GM12878 (cell line): Measurements from ENCODE around the gene TUNAR. TPM values are rescaled to one million over a fixed set of nuclear protein-coding genes. Genes with fewer than 3 reads are reported as not detected.

Experiments
- ATAC-seq: fragments of 200-7000 bp; cut with Tn5 transposase; 3 replicates; pipeline ENCODE4 v1.9.1; 2020; ENCODE audit warnings: mild to moderate bottlenecking, moderate library complexity
- BruUV-seq: library from RNA; stranded (reverse); fragments of 400-500 nt; replicated peaks from 2 replicates; lab custom pipeline; 2021; lab: Mats Ljungman, UMichigan
- CTCF ChIA-PET: fragments of 300-600 bp; sonication (Branson Sonifier 250); formaldehyde crosslinking; extraction: SDS; loops from one replicate; lab custom pipeline; 2021; ENCODE audit warnings: inconsistent platforms; lab: Yijun Ruan, JAX
- POLR2A ChIA-PET: fragments of 350-600 bp; formaldehyde crosslinking; extraction: SDS; loops from one replicate; lab custom pipeline; 2021; ENCODE audit warnings: inconsistent platforms; lab: Charles Lee
- RAD21 ChIA-PET: fragments of 300-600 bp; sonication (Branson Sonifier 250); formaldehyde crosslinking; loops from one replicate; lab custom pipeline; 2023; ENCODE audit warnings: antibody characterized with exemption; ENCODE audit not compliant: unreplicated experiment; lab: Charles Lee
- SMC1A ChIA-PET: fragments of 300-600 bp; sonication (Branson Sonifier 250); formaldehyde crosslinking; loops from one replicate; lab custom pipeline; 2023; ENCODE audit not compliant: unreplicated experiment, uncharacterized antibody; lab: Charles Lee
- DNase-seq: peaks from one replicate; pipeline ENCODE4 v3.0.0-alpha.2; 2011; ENCODE audit warnings: low read depth, low spot score
- FAIRE-seq: peaks from 3 replicates; lab custom pipeline; 2011; peaks lifted over from hg19 to GRCh38; lab: Jason Lieb, UNC
- H2AFZ ChIP-seq: 2 replicates; pipeline ENCODE4 v1.6.0; 2011; ENCODE audit warnings: low read depth, low read length, control low read depth; ENCODE audit not compliant: control insufficient read depth
- H3K27ac ChIP-seq: 2 replicates; pipeline ENCODE4 v1.5.1; 2011; ENCODE audit warnings: control low read depth; ENCODE audit not compliant: control insufficient read depth, insufficient read depth
- H3K27me3 ChIP-seq, 2 experiments: replicated peaks in 1 of 2; 2 replicates each; pipeline versions ENCODE4 v1.6.0 to v1.6.1; 2011; ENCODE audit warnings: low read length in 1 of 2; ENCODE audit not compliant: control insufficient read depth in 2 of 2, insufficient read depth in 2 of 2
- H3K36me3 ChIP-seq, 2 experiments: 2 replicates each; pipeline ENCODE4 v1.5.1; 2011; ENCODE audit warnings: low read length in 1 of 2; ENCODE audit not compliant: control insufficient read depth in 2 of 2, insufficient read depth in 2 of 2
- H3K4me1 ChIP-seq: 2 replicates; pipeline ENCODE4 v1.6.1; 2011; ENCODE audit warnings: mild to moderate bottlenecking, low read length, moderate library complexity, mixed read lengths; ENCODE audit not compliant: control insufficient read depth, insufficient read depth
- H3K4me2 ChIP-seq: 2 replicates; pipeline ENCODE4 v1.6.0; 2011; ENCODE audit warnings: control low read depth; ENCODE audit not compliant: control insufficient read depth, insufficient read depth
- H3K4me3 ChIP-seq: fragments of 200-600 bp; sonication (generic); 2 replicates; pipeline ENCODE4 v1.5.1; 2016
- H3K79me2 ChIP-seq: 2 replicates; pipeline ENCODE4 v1.6.0; 2011; ENCODE audit warnings: low read length; ENCODE audit not compliant: control insufficient read depth, insufficient read depth
- H3K9ac ChIP-seq: 2 replicates; pipeline ENCODE4 v1.8.0; 2011; ENCODE audit warnings: low read length, control low read depth, mixed read lengths; ENCODE audit not compliant: control insufficient read depth, insufficient read depth
- H3K9me3 ChIP-seq: replicated peaks from 3 replicates; pipeline ENCODE4 v1.5.1; 2011; ENCODE audit warnings: mild to moderate bottlenecking, low read length; ENCODE audit not compliant: control insufficient read depth, insufficient read depth
- H4K20me1 ChIP-seq: 2 replicates; pipeline ENCODE4 v1.6.0; 2011; ENCODE audit not compliant: control insufficient read depth, insufficient read depth
- DPF2 ChIP-seq: fragments of 450-650 bp; IDR thresholded peaks from 2 replicates; pipeline ENCODE4 v1.6.1; 2017; ENCODE audit warnings: mild to moderate bottlenecking
- EGR1 ChIP-seq, 2 experiments: IDR thresholded peaks; 1 replicate in 1 of 2; 2 replicates in 1 of 2; pipeline ENCODE4 v1.6.1; 2011 to 2012; ENCODE audit warnings: low read depth in 2 of 2, low read length in 2 of 2, borderline replicate concordance in 1 of 2, mild to moderate bottlenecking in 1 of 2, moderate library complexity in 1 of 2
- GABPA ChIP-seq: IDR thresholded peaks from 2 replicates; pipeline ENCODE4 v1.6.1; 2014; ENCODE audit warnings: antibody characterized with exemption, low read depth, mild to moderate bottlenecking, inconsistent platforms
- HCFC1 ChIP-seq: fragments of 150-350 bp; IDR thresholded peaks from 2 replicates; pipeline ENCODE4 v1.6.1; 2014; ENCODE audit warnings: low read length
- MEF2A ChIP-seq: IDR thresholded peaks from 2 replicates; pipeline ENCODE4 v1.6.1; 2011; ENCODE audit warnings: low read depth, mild to moderate bottlenecking, low read length, moderate library complexity; ENCODE audit not compliant: insufficient read depth
- NR2C1 ChIP-seq: fragments of 450-650 bp; IDR thresholded peaks from 2 replicates; pipeline ENCODE4 v1.6.1; 2017; ENCODE audit warnings: antibody characterized with exemption, mild to moderate bottlenecking, moderate library complexity
- POLR2AphosphoS5 ChIP-seq: IDR thresholded peaks from 2 replicates; pipeline ENCODE4 v1.6.1; 2011; ENCODE audit warnings: mild to moderate bottlenecking, low read length, inconsistent platforms
- RBBP5 ChIP-seq: fragments of 200-600 bp; sonication (generic); conservative IDR thresholded peaks from 2 replicates; pipeline ENCODE4 v1.6.1; 2016
- TCF12 ChIP-seq: IDR thresholded peaks from 2 replicates; pipeline ENCODE4 v1.6.1; 2011; ENCODE audit warnings: low read depth, mild to moderate bottlenecking, low read length
- WGBS: methylation state at CpG from one replicate; pipeline ENCODE4 v1.1.6; 2016; ENCODE audit warnings: low lambda C conversion rate; ENCODE audit not compliant: insufficient replicate concordance, insufficient coverage; ENCODE audit errors: missing lambda C conversion rate; 5-methylcytosine and 5-hydroxymethylcytosine counted together
- in situ Hi-C: fragments of 300-500 bp; cut with MboI; formaldehyde crosslinking; loops from 9 replicates; pipeline ENCODE4 v1.14.3; 2018; ENCODE audit warnings: mixed read lengths
- intact Hi-C: fragments of 100-400 bp; cut with micrococcal nuclease; formaldehyde crosslinking; loops from one replicate; pipeline ENCODE4 v1.14.2; 2022; ENCODE audit not compliant: unreplicated experiment
- polyA plus RNA-seq, 11 experiments: library from polyadenylated mRNA; depleted of rRNA in 4 of 11; unstranded in 6 of 11; stranded (reverse) in 5 of 11; fragments of >200 nt; fragmentation: Nextera tagmentation in 4 of 11; fragmentation: Illumina TruSeq in 1 of 11; extraction: Ambion mirVana in 4 of 11; extraction: Trizol in 1 of 11; gene quantifications; 1 replicate in 1 of 11; 2 replicates in 10 of 11; pipeline versions ENCODE4 v1.2.1 to v1.2.3, GENCODE V29; 2011 to 2016; ENCODE audit warnings: inconsistent platforms in 2 of 11, missing spikeins in 2 of 11, low read depth in 1 of 11
- total RNA-seq, 4 experiments: library from RNA; depleted of rRNA in 3 of 4; stranded (reverse); fragments of >200 nt in 3 of 4; fragmentation: Illumina TruSeq in 1 of 4; extraction: Trizol in 1 of 4; gene quantifications; 2 replicates each; pipeline versions ENCODE4 v1.2.1 to v1.2.3, GENCODE V29; 2013 to 2021
- TF ChIP-seq, protein P1 (sequence below): fragments of 450-650 bp; IDR thresholded peaks from 2 replicates; pipeline ENCODE4 v1.6.1; 2018; ENCODE audit warnings: mild to moderate bottlenecking, low read depth, moderate library complexity; ENCODE audit not compliant: partially characterized antibody
- TF ChIP-seq, protein P2 (sequence below): fragments of 450-650 bp; IDR thresholded peaks from 2 replicates; pipeline ENCODE4 v1.6.1; 2016; ENCODE audit warnings: mild to moderate bottlenecking

The TUNAR gene
- total and polyA plus RNA-seq, 10 of the 15 experiments (the other 5 are each of a cell fraction or from before 2014, with no cell fraction given) = 0.02 TPM; not detected in 9

DNA sequence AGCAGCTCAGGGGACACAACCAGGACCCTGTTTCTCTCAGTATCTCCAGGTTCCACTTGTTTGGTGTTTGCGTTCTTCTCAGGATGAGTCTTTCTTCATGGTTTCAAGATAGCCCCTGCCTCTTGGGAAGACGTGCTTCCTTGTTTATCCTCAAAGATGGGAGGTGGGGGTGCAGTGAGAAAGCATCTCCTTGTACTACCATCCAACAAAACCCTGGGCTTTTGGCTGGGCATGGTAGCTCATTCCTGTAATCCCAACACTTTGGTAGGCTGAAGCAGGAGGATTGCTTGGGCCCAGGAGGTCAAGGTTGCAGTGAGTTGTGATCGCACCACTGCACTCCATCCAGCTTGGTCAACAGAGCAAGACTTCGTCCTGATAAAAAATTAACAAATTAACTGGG is 21.0 kb upstream of the TUNAR start:
- WGBS = 17% methylated on average over 4 of the region's 4 CpGs
- SMC1A ChIA-PET = no interaction called here
- Histone ChIP-seq H3K27me3 (no peaks in the 10 kb centered on the region; a peak in 2 of 4 replicates), H3K9ac (no peak overlapping the region), H3K36me3 (no peaks in the 10 kb centered on the region), H2AFZ (no peak overlapping the region), H3K27ac (no peak overlapping the region), H3K4me1 (no peaks in the 10 kb centered on the region), H3K9me3 (no peaks in the 10 kb centered on the region), H3K79me2 (no peaks in the 10 kb centered on the region), H3K4me3 (no peak overlapping the region), H4K20me1 (no peaks in the 10 kb centered on the region), H3K4me2 (no peak overlapping the region)
- CTCF ChIA-PET = no interaction called here
- no TSS peak for BruUV-seq
- in situ Hi-C loops (no loop called here), intact Hi-C loops (no loop called here)
- ATAC-seq (no peak), FAIRE-seq (no peak), DNase-seq (no peak)
- POLR2A ChIA-PET = no interaction called here
- TF ChIP-seq GABPA (no peak), NR2C1 (no peak), RBBP5 (no peak), HCFC1 (no peak), MEF2A (no peak), TCF12 (no peak), POLR2AphosphoS5 (no peak), EGR1 (IDR thresholded peaks at IDR 0.05; ENCODE audit: borderline replicate concordance in 1 of 2, low read depth in 2 of 2, low read length in 2 of 2) (no peak), DPF2 (no peak)
- TF ChIP-seq, protein P1, sequence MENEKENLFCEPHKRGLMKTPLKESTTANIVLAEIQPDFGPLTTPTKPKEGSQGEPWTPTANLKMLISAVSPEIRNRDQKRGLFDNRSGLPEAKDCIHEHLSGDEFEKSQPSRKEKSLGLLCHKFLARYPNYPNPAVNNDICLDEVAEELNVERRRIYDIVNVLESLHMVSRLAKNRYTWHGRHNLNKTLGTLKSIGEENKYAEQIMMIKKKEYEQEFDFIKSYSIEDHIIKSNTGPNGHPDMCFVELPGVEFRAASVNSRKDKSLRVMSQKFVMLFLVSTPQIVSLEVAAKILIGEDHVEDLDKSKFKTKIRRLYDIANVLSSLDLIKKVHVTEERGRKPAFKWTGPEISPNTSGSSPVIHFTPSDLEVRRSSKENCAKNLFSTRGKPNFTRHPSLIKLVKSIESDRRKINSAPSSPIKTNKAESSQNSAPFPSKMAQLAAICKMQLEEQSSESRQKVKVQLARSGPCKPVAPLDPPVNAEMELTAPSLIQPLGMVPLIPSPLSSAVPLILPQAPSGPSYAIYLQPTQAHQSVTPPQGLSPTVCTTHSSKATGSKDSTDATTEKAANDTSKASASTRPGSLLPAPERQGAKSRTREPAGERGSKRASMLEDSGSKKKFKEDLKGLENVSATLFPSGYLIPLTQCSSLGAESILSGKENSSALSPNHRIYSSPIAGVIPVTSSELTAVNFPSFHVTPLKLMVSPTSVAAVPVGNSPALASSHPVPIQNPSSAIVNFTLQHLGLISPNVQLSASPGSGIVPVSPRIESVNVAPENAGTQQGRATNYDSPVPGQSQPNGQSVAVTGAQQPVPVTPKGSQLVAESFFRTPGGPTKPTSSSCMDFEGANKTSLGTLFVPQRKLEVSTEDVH = no peak
- TF ChIP-seq, protein P2, sequence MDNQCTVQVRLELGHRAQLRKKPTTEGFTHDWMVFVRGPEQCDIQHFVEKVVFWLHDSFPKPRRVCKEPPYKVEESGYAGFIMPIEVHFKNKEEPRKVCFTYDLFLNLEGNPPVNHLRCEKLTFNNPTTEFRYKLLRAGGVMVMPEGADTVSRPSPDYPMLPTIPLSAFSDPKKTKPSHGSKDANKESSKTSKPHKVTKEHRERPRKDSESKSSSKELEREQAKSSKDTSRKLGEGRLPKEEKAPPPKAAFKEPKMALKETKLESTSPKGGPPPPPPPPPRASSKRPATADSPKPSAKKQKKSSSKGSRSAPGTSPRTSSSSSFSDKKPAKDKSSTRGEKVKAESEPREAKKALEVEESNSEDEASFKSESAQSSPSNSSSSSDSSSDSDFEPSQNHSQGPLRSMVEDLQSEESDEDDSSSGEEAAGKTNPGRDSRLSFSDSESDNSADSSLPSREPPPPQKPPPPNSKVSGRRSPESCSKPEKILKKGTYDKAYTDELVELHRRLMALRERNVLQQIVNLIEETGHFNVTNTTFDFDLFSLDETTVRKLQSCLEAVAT = no peak
- RAD21 ChIA-PET = no interaction called here
